Breast epithelium (tissue), 3 donors: ENCODE data around the gene ADM2.

ENCODE experiments used
- CTCF ChIP-seq, 3 donors: fragments of 450-650 bp; IDR thresholded peaks; one replicate each; pipeline ENCODE4 v1.5.1; 2016 to 2017; ENCODE audit warnings: antibody characterized with exemption in 3 of 3, mild to moderate bottlenecking in 3 of 3, moderate library complexity in 3 of 3
- POLR2A ChIP-seq: fragments of 450-650 bp; IDR thresholded peaks from one replicate; pipeline ENCODE4 v1.6.1; 2016; ENCODE audit warnings: antibody characterized with exemption, mild to moderate bottlenecking, moderate library complexity
- POLR2AphosphoS5 ChIP-seq, 3 donors: sonication (generic); formaldehyde crosslinking; IDR thresholded peaks; one replicate each; pipeline ENCODE4 v1.6.1; 2017; ENCODE audit warnings: antibody characterized with exemption in 3 of 3

GRCh38 chr22:50444663-50445062 lies 36.7 kb upstream of the ADM2 start:
- TF ChIP-seq CTCF (IDR thresholded peaks at IDR 0.05) (no peak), POLR2AphosphoS5 (IDR thresholded peaks at IDR 0.05) (no peak), POLR2A (no peak)
